Measurements from ENCODE around the gene METAP2. TPM values are rescaled to one million over a fixed set of nuclear protein-coding genes. Genes with fewer than 3 reads are reported as not detected.

METAP2 gene
- total and polyA plus RNA-seq, 2 donors (not counting 3 experiments of a cell fraction or from before 2014, with no cell fraction given): 28.5 to 105 TPM

DNA sequence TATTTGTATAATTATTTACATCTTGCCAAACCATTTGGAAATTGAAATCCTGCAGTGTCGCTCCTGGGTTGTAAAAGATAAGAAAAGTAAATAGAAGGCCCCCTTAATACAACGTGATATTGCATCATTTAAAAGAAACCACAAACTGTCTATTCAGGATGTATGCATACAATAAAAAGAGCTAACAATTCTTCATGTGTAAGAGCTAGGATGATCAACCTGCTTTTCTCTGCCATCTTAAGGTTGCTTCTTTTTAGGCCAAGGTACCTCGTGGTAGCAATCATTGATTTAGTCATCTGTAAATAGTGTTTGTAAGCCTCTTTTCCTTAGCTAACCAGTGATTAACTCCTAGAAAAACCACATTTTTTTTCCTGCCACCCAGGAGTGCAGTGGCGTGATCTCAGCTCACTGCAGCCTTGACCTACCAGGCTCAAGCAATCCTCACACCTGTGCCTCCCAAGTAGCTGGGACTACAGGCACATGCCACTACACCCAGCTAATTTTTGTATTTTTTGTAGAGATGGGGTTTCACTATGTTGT lies 80.7 kb downstream of the METAP2 start:
- Histone ChIP-seq H3K27me3 (ENCODE audit: control insufficient read depth in 2 of 2, insufficient read depth in 2 of 2, low read length in 2 of 2) (peaks cover 1 to 6% of the 10 kb centered on the region in 2 experiments), H3K4me2 (ENCODE audit: insufficient read depth, low read length) (no peak overlapping the region), H3K4me1 (ENCODE audit: control insufficient read depth, extremely low read depth, insufficient read depth, low read length) (no peaks in the 10 kb centered on the region), H2AFZ (ENCODE audit: low read depth, low read length) (no peak overlapping the region), H3K9me3 (replicated peaks; ENCODE audit: control insufficient read depth, insufficient read depth, low read length) (no peaks in the 10 kb centered on the region), H3K79me2 (ENCODE audit: control insufficient read depth, insufficient read depth, low read length) (no peaks in the 10 kb centered on the region), H3K27ac (ENCODE audit: insufficient read depth, low read depth, low read length) (no peak overlapping the region), H3K9ac (replicated peaks; ENCODE audit: extremely low read depth, insufficient read depth, low read length) (no peak overlapping the region), H4K20me1 (replicated peaks; ENCODE audit: control insufficient read depth, extremely low read depth, insufficient read depth, low read length) (no peaks in the 10 kb centered on the region), H3K4me3 (replicated peaks in 1 of 3; ENCODE audit: insufficient read depth in 1 of 3, low read depth in 1 of 3, low read length in 3 of 3) (no peak overlapping the region), H3K36me3 (ENCODE audit: control insufficient read depth in 2 of 2, extremely low read depth in 1 of 2, insufficient read depth in 2 of 2, low read length in 2 of 2) (no peaks in the 10 kb centered on the region), H3K9me1 (replicated peaks; ENCODE audit: control insufficient read depth, extremely low read depth, insufficient read depth, low read length) (no peaks in the 10 kb centered on the region)
- intact Hi-C loops (cut with micrococcal nuclease) (no loop called here), dilution Hi-C loops (cut with MboI; ENCODE audit: extremely low pct_ligation_motif_present, low sequenced_read_pairs) (no loop called here)
- ChIA-PET POLR2A (interaction anchor here (1.0 kb wide), 1 partner anchor 81 kb away, joined by 3 read pairs; the partner anchor contains the start of gene METAP2), CTCF (interaction anchor here (1.2 to 3.3 kb wide), 5 partner anchors 11 to 31 kb away, joined by 4 to 20 read pairs (median 5); no protein-coding TSS in a partner anchor)
- TF ChIP-seq JUN (IDR thresholded peaks at IDR 0.05; ENCODE audit: borderline replicate concordance, insufficient read depth, insufficient read length, low read depth) (no peak), POLR2AphosphoS5 (IDR thresholded peaks at IDR 0.05; ENCODE audit: insufficient read depth, low read depth, low read length) (no peak), EZH2 (IDR thresholded peaks at IDR 0.05; ENCODE audit: borderline replicate concordance, low read depth, low read length, severe bottlenecking) (no peak), MYC (IDR thresholded peaks at IDR 0.05; ENCODE audit: low read depth, low read length) (no peak), GATA2 (IDR thresholded peaks at IDR 0.05; ENCODE audit: insufficient read depth, insufficient read length, low read depth, low read length) (no peak), FOS (IDR thresholded peaks at IDR 0.05; ENCODE audit: borderline replicate concordance, insufficient read depth, low read length) (no peak)
- DNase-seq (ENCODE audit: low read depth, low spot score) (no peak), FAIRE-seq (no peak)
- no TSS peak for BruUV-seq (replicated peaks)

DNA sequence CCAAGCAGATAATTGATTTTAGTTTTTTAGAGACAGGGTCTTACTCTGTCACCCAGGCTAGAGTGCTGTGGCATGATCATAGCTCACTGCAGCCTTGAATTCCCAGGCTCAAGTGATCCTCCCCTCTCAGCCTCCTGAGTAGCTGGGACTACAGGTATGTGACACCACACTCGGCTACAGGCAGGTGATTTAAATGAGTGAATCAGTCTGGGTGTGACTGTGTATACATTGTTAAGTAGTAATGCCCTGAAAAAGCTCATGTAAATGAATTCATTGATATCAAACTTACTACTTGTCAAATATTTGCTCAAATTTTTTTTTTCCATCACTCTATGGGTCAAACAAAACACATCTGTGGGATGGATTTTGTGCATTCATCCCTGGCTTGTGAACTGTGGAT lies 83.7 kb downstream of the METAP2 start:
- dilution Hi-C loops (cut with MboI; ENCODE audit: extremely low pct_ligation_motif_present, low sequenced_read_pairs) (no loop called here), intact Hi-C loops (cut with micrococcal nuclease) (no loop called here)
- H3K9me3 ChIP-seq (replicated peaks; ENCODE audit: control insufficient read depth, insufficient read depth, low read length): no peaks in the 10 kb centered on the region
- H3K79me2 ChIP-seq (ENCODE audit: control insufficient read depth, insufficient read depth, low read length): no peaks in the 10 kb centered on the region
- no peak overlapping the region for H3K4me2 ChIP-seq (ENCODE audit: insufficient read depth, low read length)
- no peaks in the 10 kb centered on the region for H4K20me1 ChIP-seq (replicated peaks; ENCODE audit: control insufficient read depth, extremely low read depth, insufficient read depth, low read length)
- BruUV-seq (replicated peaks): no TSS peak
- H3K9ac ChIP-seq (replicated peaks; ENCODE audit: extremely low read depth, insufficient read depth, low read length): no peak overlapping the region
- no peaks in the 10 kb centered on the region for H3K36me3 ChIP-seq (ENCODE audit: control insufficient read depth in 2 of 2, extremely low read depth in 1 of 2, insufficient read depth in 2 of 2, low read length in 2 of 2)
- CTCF ChIA-PET: interaction anchor here (0.8 to 2.1 kb wide), 2 partner anchors 17 to 23 kb away, joined by 4 to 10 read pairs; no protein-coding TSS in a partner anchor
- POLR2A ChIA-PET: no interaction called here
- H2AFZ ChIP-seq (ENCODE audit: low read depth, low read length): no peak overlapping the region
- TF ChIP-seq, protein P1, sequence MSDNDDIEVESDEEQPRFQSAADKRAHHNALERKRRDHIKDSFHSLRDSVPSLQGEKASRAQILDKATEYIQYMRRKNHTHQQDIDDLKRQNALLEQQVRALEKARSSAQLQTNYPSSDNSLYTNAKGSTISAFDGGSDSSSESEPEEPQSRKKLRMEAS (IDR thresholded peaks at IDR 0.05; ENCODE audit: insufficient read depth, insufficient read length): no peak
- TF ChIP-seq JUN (IDR thresholded peaks at IDR 0.05; ENCODE audit: borderline replicate concordance, insufficient read depth, insufficient read length, low read depth): no peak
- TF ChIP-seq POLR2AphosphoS5 (IDR thresholded peaks at IDR 0.05; ENCODE audit: insufficient read depth, low read depth, low read length): no peak
- TF ChIP-seq MYC (IDR thresholded peaks at IDR 0.05; ENCODE audit: low read depth, low read length): no peak
- no peak for TF ChIP-seq POLR2A (IDR thresholded peaks at IDR 0.05; ENCODE audit: low read depth, low read length)
- no peak for TF ChIP-seq FOS (IDR thresholded peaks at IDR 0.05; ENCODE audit: borderline replicate concordance, insufficient read depth, low read length)
- TF ChIP-seq GATA2 (IDR thresholded peaks at IDR 0.05; ENCODE audit: insufficient read depth, insufficient read length, low read depth, low read length): no peak
- no peak for TF ChIP-seq EZH2 (IDR thresholded peaks at IDR 0.05; ENCODE audit: borderline replicate concordance, low read depth, low read length, severe bottlenecking)
- TF ChIP-seq, protein P2, sequence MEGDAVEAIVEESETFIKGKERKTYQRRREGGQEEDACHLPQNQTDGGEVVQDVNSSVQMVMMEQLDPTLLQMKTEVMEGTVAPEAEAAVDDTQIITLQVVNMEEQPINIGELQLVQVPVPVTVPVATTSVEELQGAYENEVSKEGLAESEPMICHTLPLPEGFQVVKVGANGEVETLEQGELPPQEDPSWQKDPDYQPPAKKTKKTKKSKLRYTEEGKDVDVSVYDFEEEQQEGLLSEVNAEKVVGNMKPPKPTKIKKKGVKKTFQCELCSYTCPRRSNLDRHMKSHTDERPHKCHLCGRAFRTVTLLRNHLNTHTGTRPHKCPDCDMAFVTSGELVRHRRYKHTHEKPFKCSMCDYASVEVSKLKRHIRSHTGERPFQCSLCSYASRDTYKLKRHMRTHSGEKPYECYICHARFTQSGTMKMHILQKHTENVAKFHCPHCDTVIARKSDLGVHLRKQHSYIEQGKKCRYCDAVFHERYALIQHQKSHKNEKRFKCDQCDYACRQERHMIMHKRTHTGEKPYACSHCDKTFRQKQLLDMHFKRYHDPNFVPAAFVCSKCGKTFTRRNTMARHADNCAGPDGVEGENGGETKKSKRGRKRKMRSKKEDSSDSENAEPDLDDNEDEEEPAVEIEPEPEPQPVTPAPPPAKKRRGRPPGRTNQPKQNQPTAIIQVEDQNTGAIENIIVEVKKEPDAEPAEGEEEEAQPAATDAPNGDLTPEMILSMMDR (IDR thresholded peaks at IDR 0.05; ENCODE audit: extremely low read depth in 1 of 2, insufficient read depth in 1 of 2, low read depth in 1 of 2, low read length in 2 of 2): no peak
- peaks cover 0 to 2% of the 10 kb centered on the region in 2 experiments for H3K27me3 ChIP-seq (ENCODE audit: control insufficient read depth in 2 of 2, insufficient read depth in 2 of 2, low read length in 2 of 2)
- no peaks in the 10 kb centered on the region for H3K9me1 ChIP-seq (replicated peaks; ENCODE audit: control insufficient read depth, extremely low read depth, insufficient read depth, low read length)
- H3K4me3 ChIP-seq (replicated peaks in 1 of 3; ENCODE audit: insufficient read depth in 1 of 3, low read depth in 1 of 3, low read length in 3 of 3): no peak overlapping the region
- no peak overlapping the region for H3K27ac ChIP-seq (ENCODE audit: insufficient read depth, low read depth, low read length)
- FAIRE-seq (no peak), DNase-seq (ENCODE audit: low read depth, low spot score) (no peak)
- H3K4me1 ChIP-seq (ENCODE audit: control insufficient read depth, extremely low read depth, insufficient read depth, low read length): no peaks in the 10 kb centered on the region

Data from endothelial cell of umbilical vein (primary cell).